Fibroblast of pulmonary artery (primary cell): Measurements from ENCODE around the gene MTREX.

Experiments used
- DNase-seq: peaks from one replicate; pipeline ENCODE4 v3.0.0-alpha.2; 2010; ENCODE audit warnings: low read depth
- H3K4me3 ChIP-seq: replicated peaks from 2 replicates; pipeline ENCODE4 v1.5.1; 2011; ENCODE audit warnings: low read depth, mild to moderate bottlenecking, control low read depth, low read length, moderate library complexity
- CTCF ChIP-seq: IDR thresholded peaks from 2 replicates; pipeline ENCODE4 v1.5.1; 2011; ENCODE audit warnings: mild to moderate bottlenecking, control low read depth, low read length, inconsistent platforms; ENCODE audit errors: missing control alignments

The MTREX gene

GRCh38 chr5:55441954-55442353 is 134.2 kb downstream of the MTREX start:
- no peak for TF ChIP-seq CTCF
- no peak overlapping the region for H3K4me3 ChIP-seq
- no peak for DNase-seq

GRCh38 chr5:55445791-55446190 is 138.0 kb downstream of the MTREX start:
- no peak for TF ChIP-seq CTCF
- DNase-seq: no peak
- H3K4me3 ChIP-seq: no peak overlapping the region

GRCh38 chr5:55446640-55447351 is 139.0 kb downstream of the MTREX start:
- H3K4me3 ChIP-seq: no peak overlapping the region
- no peak for TF ChIP-seq CTCF
- no peak for DNase-seq

- no peak overlapping the region for H3K4me3 ChIP-seq
- DNase-seq: peak; percentile 40
- no peak for TF ChIP-seq CTCF
Observed at GRCh38 chr5:55450050-55450765, 142.4 kb downstream of the MTREX start.

GRCh38 chr5:55451976-55452375 is 144.2 kb downstream of the MTREX start:
- no peak overlapping the region for H3K4me3 ChIP-seq
- no peak for TF ChIP-seq CTCF
- DNase-seq: no peak

GRCh38 chr5:55453211-55453610 is 145.4 kb downstream of the MTREX start:
- no peak for DNase-seq
- TF ChIP-seq CTCF: no peak
- H3K4me3 ChIP-seq: no peak overlapping the region
